Measurements from ENCODE around the gene DACT2.

DNA sequence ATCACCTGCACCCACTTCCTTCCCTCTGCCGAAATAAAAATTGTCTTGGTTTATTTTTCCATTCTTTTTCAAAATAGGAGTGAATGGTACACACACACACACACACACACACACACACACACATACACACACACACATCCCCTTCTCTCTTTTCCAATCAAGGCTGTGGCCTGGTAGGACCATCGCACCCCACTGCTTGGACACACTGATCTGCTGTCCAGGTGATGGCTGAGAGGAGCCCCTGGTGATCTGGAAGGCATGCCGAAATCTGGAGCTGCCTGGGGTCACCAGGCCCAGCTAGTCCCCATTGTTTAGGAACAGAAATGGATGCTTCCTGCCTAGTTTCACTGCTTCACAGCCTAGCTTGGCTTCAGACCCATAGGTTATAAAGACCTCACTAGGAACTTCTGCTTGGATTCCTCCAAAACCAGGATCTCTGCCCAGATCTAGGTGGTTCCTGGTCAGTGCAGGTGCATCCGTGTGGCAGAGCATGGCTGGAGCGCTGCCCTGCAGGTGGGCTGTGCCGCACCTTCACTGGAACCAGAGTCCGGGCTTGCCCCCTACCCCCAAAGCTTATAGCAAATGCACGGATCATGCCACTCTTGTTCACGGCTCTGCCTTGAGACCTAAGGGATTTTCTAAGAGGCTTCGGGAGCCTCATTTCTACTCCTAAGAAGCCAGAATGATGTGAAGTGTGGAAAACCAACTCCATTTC lies 42.9 kb upstream of the DACT2 start:
- no peak for TF ChIP-seq POLR2A (IDR thresholded peaks at IDR 0.05; ENCODE audit: extremely low read depth, insufficient read length)
- TF ChIP-seq, protein P1, sequence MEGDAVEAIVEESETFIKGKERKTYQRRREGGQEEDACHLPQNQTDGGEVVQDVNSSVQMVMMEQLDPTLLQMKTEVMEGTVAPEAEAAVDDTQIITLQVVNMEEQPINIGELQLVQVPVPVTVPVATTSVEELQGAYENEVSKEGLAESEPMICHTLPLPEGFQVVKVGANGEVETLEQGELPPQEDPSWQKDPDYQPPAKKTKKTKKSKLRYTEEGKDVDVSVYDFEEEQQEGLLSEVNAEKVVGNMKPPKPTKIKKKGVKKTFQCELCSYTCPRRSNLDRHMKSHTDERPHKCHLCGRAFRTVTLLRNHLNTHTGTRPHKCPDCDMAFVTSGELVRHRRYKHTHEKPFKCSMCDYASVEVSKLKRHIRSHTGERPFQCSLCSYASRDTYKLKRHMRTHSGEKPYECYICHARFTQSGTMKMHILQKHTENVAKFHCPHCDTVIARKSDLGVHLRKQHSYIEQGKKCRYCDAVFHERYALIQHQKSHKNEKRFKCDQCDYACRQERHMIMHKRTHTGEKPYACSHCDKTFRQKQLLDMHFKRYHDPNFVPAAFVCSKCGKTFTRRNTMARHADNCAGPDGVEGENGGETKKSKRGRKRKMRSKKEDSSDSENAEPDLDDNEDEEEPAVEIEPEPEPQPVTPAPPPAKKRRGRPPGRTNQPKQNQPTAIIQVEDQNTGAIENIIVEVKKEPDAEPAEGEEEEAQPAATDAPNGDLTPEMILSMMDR (IDR thresholded peaks at IDR 0.05; ENCODE audit: low read depth, low read length) = no peak
- TF ChIP-seq, protein P2, sequence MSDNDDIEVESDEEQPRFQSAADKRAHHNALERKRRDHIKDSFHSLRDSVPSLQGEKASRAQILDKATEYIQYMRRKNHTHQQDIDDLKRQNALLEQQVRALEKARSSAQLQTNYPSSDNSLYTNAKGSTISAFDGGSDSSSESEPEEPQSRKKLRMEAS (IDR thresholded peaks at IDR 0.05; ENCODE audit: low read depth, low read length) = no peak
